Measurements from ENCODE around the gene MAML2.

MAML2 gene

DNA sequence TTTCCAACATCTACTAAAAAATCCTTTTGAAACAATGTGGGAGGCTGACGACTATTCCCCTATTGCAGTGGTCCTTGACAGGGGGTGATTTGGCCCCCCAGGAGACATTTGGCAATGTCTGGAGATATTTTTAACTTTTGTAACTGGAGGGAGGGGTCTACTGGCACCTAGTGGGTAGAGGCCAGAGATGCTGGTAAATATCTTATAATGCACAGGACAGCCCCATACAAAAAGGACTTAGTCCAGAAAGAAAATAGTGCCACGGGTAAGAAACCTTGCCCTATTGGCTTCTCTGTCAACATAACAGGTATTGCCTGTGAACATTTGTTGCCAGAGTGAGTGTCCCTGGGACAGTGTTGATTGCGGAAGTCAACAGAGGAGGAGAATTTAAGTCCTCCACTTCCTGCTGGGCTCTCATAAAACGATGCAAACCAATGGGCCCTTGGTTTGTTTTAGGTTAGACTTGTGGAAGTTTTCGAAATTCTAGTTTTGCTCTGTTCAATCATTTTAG is 101.6 kb downstream of the MAML2 start:
- DNase-seq (ENCODE audit: low read depth): no peak

DNA sequence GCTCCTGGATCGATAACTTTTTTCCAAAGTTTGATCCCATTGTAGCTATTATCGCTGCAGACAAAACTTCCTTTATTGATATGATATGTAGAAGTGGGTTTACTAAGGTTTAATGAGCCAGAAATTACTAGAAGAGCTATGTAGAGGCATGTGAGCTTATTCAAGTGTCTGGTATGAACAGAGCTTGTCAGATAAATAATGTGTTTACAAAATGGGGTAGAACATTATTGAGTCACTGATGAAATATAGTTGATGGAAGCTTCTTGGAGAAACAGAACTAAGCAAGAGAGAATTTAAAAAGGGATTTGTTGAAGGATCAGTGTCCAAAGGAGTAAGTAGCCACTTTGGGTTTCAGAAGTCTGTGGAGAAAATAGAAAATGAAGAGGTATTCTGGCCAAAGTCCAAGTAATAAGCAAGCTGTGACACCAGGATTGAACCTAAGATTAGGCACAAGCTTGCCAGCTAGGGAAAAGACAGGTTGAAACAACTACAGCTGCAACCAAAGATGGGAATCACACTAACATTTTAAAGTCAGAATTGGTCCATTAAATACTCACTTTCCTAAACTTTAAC is 104.3 kb downstream of the MAML2 start:
- no peak for DNase-seq (ENCODE audit: low read depth)

DNA sequence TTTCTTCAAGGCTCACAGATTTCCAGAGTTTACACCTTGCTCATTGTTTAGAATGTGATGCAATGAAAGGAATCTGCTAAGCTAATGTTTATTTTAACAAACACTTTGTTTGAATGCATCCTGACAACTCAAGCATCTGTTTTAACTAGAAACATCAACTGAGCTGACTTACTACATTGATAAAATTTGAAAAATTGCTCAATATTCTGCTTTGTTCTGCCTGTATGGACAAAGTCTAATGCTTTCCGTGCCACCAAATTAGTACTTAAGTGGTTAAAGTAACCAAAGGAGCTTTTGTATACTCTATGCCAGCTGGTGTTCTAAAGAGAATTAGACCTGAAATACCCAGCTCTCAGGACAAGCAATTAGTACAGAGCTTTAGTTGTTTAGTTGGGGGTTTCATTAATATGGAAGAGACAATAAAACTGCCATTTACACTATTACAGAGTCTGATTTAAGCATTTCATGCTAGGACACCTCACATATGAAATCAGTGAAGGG is 105.2 kb downstream of the MAML2 start:
- no peak for DNase-seq (ENCODE audit: low read depth)

- no peak for DNase-seq (ENCODE audit: low read depth)
These were observed 107.2 kb downstream of the MAML2 start for GRCh38 chr11:96235751-96236150.

DNA sequence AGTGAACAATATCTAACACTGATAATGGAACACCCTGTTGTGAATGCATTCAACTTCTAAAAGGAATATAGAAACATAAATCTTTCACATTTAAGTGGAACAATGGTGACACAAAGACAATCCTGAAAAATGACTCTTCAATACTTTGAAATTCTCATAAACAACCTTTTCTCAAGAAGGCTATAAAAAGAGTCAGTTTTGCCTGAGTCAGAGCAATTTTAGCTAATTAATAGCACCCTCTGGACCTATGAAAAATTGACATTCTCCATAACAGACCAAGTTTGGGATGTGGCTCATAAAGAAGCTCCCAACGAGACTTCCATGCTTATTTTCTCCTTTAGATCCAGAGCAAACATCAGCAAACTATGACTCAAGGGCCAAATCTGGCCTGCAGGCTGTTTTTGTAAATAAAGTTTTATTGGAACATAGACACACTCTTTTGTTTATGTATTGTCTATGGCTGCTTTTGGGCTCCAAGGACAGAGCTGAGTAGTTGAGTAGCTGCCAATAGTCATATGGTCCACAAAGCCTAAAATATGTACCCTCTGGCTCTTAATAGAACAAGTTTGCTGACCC is 108.0 kb downstream of the MAML2 start:
- no peak for DNase-seq (ENCODE audit: low read depth)

- no peak for DNase-seq (ENCODE audit: low read depth)
These were observed 110.9 kb downstream of the MAML2 start for GRCh38 chr11:96232132-96232531.

- DNase-seq (ENCODE audit: low read depth): no peak
These were observed 112.3 kb downstream of the MAML2 start for GRCh38 chr11:96230686-96231085.

GRCh38 chr11:96229354-96229977 is 113.5 kb downstream of the MAML2 start:
- DNase-seq (ENCODE audit: low read depth): no peak

DNA sequence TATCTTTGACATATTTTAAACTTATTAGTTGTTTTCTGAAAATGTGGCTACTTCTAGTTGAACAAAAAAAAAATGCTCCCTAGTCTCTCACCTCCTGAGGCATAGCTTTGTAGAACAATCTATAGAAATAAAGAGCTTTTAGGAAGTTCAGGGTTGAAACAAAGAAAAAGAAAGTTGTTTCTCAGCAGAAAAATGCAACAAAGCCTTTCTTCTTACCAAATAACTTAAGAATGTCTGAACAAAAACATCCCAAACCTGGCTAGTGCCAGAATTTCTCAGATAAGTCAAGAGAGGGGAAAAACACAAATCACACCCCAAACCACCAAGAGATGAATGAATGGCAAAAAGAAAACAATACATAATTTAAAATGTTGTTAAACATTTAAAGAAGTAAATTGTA is 114.1 kb downstream of the MAML2 start:
- DNase-seq (ENCODE audit: low read depth): no peak

GRCh38 chr11:96228473-96228891 is 114.5 kb downstream of the MAML2 start:
- DNase-seq (ENCODE audit: low read depth): no peak

DNA sequence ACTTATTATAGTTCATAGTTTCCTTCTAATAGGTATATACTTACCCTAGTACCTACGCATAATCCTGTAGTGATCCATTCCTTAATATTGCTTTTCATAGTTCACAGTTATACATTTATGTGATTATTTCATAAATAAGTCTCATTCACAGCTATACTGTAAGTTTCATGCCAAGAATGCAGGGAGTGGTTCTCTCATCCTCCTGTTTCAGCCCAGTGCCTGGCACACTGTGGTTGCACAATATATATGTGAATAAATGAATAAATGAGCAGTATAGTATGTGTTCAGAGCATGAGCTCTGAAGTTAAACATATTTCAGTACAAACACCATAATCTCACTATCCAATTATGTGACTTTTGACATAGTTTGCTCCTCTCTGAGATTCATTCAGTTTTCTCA is 115.8 kb downstream of the MAML2 start:
- no peak for DNase-seq (ENCODE audit: low read depth)

- no peak for DNase-seq (ENCODE audit: low read depth)
These were observed 119.9 kb downstream of the MAML2 start for GRCh38 chr11:96223083-96223482.

- no peak for DNase-seq (ENCODE audit: low read depth)
These were observed 120.9 kb downstream of the MAML2 start for GRCh38 chr11:96222102-96222501.

DNA sequence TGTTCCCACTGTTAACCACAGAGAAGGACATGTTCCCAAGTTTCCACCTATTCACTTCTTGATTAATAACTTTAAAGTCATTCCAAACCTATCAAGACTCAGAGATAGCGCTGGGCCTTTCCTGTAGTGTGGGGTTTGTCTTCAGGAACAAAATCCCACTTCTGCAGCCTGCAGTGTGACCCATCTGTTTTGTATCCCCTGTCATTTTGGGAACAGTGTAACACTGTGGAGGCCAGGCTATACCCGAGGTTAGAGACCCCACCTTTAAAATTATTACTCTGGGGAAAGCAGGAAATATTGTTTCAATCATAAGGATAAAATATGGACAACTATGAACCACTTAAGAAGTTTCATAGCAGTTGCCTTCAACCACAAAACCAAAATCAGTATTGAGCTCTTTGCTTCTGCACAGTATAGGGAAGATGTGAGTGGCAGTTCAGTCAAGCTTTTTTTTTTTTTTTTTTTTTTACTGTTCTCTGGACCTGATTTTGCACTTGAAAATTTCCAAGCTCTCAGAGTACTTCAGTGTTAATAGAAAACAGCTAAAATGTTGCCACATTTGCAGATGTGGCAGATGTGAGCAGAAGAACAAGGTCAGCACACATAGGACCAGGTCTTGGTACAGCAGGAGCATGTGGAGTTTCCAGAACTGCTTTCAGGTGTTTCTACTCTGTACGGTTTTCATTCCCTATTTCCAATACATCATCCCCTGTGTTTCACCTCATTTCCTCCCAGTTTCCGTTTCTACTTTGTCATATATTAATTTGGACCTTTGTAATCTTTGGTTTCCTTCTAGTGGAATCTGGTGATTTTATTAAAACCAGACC is 121.5 kb downstream of the MAML2 start:
- no peak for DNase-seq (ENCODE audit: low read depth)

DNA sequence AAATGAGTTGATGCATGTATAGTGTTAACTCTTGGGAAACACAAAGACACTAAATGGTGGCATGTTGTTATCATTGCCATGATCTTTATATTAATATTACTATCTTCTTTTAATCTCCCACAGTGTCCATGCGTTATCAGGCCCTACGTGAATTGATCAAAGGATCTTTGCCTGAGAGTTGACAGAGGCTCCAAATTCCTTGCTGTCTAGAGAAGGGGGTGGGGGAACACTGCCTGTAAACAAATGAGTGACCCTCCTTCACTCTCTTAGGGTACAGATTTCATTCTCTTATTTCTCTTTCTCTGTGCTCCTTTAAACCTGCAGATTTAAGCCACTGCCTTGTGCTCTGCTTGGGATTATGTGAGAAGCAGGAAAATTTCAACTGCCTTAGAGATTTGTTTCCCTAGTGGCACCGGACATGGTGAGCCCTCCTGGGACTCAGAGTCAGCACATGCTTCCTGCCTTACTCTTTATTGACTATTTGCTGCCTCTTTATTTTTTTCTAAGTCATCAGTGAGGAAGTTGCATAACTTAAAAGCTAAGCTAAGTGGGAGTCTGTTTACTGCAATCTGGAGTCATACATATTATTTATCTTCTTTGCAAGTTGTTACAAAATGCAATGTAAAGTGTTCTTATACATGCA is 122.9 kb downstream of the MAML2 start:
- no peak for DNase-seq (ENCODE audit: low read depth)

DNA sequence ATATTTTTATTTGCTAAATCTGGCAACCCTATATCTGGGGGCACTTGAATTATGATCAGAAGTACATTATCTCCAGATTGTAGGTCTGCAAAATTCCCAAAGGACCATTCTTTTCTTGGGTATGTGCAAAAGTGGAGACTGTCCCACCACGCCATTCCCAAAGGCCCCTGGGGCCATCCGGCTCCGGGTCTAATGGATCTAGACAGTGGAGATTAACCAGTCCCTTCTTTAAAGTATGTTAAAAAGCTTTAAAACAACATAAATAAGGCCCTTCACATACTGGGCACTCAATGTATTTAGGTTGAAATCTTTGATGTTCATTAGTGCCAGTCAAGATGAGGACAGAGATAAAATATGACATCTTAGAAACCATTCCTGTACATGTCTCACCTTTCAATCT is 124.1 kb downstream of the MAML2 start:
- DNase-seq (ENCODE audit: low read depth): no peak

DNA sequence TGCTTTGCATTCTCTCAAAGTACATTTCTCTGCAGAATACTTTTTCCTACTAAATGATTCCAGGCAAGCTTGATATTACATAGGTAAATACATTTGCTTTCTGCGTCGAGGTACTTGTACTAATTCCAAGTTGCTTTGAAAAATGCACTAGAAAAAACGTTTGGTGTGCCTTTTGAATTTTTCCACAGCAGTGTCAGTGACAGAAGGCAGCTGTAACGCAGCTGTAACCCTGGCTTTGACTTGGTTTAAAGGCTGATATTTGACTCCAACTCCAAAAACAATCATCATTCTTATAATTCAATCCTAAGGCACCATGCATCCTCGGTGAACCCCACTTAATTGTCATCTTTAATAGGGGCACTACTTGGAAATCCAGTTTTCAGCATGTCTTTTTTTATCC is 125.0 kb downstream of the MAML2 start:
- DNase-seq (ENCODE audit: low read depth): no peak

DNA sequence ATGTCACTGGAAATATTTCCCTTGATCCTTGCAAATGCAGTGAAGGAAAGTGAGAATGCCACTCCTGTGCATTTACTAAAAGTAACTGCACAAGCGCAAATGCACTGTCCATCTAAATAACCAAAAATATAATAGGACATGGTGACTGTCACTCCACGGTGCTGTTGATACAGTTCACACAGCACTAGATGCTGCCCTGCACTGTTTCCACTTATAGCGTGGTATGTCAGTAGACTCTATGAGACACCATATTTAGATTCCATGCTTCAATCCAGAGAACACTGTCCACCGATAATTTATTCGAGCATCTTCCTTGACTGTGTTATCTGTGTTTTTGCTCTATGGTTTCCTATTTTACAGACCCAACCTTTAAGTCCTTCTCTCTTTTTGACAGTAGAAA is 125.8 kb downstream of the MAML2 start:
- no peak for DNase-seq (ENCODE audit: low read depth)

- DNase-seq (ENCODE audit: low read depth): no peak
These were observed 127.2 kb downstream of the MAML2 start for GRCh38 chr11:96215826-96216225.

- DNase-seq (ENCODE audit: low read depth): no peak
These were observed 127.7 kb downstream of the MAML2 start for GRCh38 chr11:96215110-96215782.

DNA sequence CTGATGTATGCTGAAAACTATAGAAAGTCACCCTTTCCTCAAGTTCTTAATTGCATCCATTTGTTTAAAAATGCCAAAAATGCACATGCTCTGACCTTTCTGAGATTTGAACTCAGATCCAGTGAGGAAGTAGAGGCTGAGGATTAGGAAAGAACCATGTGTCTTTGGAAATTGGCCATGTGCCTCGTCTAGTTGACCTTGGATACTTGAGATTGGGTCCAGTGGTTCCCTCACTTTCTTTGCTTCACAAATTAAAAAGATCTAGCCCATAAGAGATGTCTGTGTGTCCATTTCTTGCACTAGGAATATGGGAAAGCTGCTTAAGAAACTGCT is 128.3 kb downstream of the MAML2 start:
- DNase-seq (ENCODE audit: low read depth): no peak

DNA sequence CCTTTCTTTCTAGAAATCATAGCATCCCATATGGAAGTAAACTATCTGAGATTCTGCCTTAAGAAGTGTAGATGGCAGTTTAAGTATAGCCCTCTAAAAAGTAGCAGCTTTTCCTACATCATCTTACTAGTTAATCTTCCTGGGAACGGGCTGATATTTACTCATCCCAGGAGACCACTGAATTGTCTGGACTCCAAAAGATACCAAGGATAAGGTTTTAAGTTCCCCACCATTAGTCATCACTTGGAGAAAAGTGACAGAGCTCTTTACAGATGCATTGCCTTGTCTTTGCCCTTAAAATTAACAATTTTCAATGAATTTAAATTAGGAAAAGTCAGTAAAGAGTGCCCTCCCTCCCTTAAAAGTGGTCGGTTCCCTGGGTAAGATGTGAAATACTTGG is 129.5 kb downstream of the MAML2 start:
- no peak for DNase-seq (ENCODE audit: low read depth)

All from stimulated activated CD8-positive, alpha-beta memory T cell treated with anti-CD3 and anti-CD28 coated beads, Interleukin-12 subunit alpha, Interleukin-12 subunit beta, amount 100 ng/mL, for 1 hour (primary cell).